CD4-positive, alpha-beta T cell treated with Interleukin-1 beta for 1 hour (primary cell): ENCODE results near the gene TRAF4.
A peak's percentile ranks its signal among the peaks of the same experiment; 100 is the strongest.
"Not testable (repeated sequence)": the region's sequence is repeated elsewhere in the genome, so short reads cannot be mapped to it uniquely, and the experiment has no call there.

Experiments used
- DNase-seq, 2 donors: peaks; one replicate each; pipeline ENCODE4 v3.0.0-alpha.2; 2020 to 2022

TRAF4 gene

DNA sequence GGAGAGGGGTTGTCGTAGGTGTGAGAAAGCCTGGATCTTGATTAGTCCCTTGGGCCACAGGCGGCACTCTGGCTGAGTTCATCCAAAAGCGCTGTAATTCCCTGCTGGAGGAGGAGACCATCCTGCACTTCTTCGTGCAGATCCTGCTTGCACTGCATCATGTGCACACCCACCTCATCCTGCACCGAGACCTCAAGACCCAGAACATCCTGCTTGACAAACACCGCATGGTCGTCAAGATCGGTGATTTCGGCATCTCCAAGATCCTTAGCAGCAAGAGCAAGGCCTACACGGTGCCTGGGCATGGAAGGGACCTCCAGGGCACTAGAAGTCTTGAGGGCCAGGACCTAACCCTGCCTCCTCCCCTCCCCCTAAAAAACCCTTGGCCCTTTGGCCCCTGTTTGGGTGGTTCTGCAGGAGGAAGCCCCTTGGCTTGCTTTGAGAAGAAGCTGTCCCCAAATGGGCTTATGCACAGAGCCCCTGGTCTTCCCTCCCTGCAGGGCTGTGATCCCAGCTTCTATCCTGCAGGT, 9.0 kb upstream of the TRAF4 start:
- DNase-seq: no peak

- DNase-seq: no peak
Measured at GRCh38 chr17:28735242-28735722, 8.5 kb upstream of the TRAF4 start.

DNA sequence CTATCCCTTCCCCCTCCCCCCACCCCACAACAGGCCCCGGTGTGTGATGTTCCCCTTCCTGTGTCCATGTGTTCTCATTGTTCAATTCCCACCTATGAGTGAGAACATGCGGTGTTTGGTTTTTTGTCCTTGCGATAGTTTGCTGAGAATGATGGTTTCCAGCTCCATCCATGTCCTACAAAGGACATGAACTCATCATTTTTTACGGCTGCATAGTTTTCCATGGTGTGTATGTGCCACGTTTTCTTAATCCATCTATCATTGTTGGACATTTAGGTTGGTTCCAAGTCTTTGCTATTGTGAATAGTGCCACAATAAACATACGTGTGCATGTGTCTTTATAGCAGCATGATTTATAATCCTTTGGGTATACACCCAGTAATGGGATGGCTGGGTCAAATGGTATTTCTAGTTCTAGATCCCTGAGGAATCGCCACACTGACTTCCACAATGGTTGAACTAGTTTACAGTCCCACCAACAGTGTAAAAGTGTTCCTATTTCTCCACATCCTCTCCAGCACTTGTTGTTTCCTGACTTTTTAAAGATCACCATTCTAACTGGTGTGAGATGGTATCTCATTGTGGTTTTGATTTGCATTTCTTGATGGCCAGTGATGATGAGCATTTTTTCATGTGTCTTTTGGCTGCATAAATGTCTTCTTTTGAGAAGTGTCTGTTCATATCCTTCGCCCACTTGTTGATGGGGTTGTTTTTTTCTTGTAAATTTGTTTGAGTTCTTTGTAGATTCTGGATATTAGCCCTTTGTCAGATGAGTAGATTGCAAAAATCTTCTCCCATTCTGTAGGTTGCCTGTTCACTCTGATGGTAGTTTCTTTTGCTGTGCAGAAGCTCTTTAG, 7.7 kb upstream of the TRAF4 start:
- DNase-seq: not testable (repeated sequence)

DNA sequence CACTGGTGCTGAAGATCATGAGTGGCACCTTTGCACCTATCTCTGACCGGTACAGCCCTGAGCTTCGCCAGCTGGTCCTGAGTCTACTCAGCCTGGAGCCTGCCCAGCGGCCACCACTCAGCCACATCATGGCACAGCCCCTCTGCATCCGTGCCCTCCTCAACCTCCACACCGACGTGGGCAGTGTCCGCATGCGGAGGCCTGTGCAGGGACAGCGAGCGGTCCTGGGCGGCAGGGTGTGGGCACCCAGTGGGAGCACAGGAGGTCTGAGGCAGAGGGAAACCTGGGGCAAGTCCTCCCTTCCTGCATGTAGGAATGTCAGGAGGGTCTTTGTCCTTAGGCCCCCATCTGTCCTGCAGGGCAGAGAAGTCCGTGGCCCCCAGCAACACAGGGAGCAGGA, 6.5 kb upstream of the TRAF4 start:
- DNase-seq: no peak

- peak in 1 of 2 donors; percentile 85 for DNase-seq
Measured at GRCh38 chr17:28737770-28738679, 5.8 kb upstream of the TRAF4 start.

DNA sequence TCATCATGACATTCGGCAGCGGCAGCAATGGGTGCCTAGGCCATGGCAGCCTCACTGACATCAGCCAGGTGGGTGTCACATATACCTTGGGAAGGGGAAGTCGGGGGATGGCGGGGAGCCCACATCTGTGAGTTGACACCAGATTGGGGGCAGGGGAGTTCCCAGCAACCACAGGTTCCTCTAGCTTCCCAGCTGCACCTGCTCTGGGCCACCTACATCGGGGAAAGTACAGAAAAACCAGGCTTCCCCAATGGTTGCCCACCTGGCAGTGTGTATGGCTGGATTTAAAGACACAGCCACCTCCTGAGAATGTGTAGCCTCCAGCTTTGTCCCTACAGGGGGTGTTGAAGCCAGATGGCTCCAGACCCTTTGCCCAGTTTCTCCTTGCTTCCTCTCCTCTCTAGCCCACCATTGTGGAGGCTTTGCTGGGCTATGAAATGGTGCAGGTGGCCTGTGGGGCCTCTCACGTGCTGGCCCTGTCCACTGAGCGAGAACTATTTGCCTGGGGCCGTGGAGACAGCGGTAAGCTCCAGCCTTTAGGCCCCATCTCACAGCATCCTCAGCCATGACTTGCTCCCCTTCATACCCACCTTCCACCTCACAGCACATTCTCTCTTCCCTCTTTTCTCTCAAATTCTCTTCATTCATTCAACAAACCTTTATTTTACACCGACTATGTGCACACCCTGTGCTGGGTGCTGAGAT, 5.0 kb upstream of the TRAF4 start:
- DNase-seq: peak; percentile 64 to 87

- DNase-seq: no peak
Measured at GRCh38 chr17:28740406-28741357, 3.1 kb upstream of the TRAF4 start.

- DNase-seq: peak in 1 of 2 donors; percentile 63
Measured at GRCh38 chr17:28741358-28742349, 2.2 kb upstream of the TRAF4 start.

- DNase-seq: peak; percentile 77 to 79
Measured at GRCh38 chr17:28744104-28744971, 527 bp downstream of the TRAF4 start.

DNA sequence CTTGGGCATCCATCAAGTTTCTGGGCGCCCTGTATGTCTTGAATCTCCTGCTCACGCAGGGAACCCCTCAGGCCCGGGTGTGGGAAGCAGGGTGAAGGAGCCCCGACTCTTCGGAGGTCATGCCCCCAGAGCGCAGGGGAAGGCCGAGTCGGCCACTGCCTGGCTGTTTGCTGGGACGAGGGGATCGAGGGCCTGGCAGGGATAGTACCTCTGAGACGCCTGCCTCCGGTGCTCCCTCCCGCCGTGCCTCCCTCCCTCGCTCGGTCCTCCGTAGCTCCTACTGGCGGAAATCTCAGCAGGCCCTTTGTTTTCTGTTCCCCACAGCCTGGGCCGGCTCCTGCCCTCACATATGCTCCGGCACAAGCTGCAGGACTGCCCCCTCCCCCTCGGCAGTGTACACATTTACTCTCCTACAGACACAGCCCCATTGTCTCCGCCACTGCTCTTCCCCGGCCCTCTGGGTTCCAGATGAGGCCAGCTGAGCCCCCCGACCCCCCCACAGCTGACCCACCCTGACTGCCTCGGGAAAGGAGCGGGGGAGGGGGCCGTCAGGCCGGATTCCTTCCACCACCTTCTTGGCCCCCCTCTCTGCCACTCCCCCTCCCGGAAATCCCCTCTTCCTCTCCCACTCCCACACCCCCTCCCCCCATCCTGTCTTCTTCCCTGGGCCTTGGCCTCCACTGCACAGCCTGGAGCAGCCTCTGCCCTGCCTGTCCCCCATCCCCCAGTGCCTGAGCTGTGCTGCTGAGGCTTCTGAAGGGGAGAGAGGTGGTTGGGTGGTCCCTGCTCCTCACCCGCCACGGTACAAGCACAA, 1.4 kb downstream of the TRAF4 start:
- DNase-seq: peak; percentile 36 to 43

DNA sequence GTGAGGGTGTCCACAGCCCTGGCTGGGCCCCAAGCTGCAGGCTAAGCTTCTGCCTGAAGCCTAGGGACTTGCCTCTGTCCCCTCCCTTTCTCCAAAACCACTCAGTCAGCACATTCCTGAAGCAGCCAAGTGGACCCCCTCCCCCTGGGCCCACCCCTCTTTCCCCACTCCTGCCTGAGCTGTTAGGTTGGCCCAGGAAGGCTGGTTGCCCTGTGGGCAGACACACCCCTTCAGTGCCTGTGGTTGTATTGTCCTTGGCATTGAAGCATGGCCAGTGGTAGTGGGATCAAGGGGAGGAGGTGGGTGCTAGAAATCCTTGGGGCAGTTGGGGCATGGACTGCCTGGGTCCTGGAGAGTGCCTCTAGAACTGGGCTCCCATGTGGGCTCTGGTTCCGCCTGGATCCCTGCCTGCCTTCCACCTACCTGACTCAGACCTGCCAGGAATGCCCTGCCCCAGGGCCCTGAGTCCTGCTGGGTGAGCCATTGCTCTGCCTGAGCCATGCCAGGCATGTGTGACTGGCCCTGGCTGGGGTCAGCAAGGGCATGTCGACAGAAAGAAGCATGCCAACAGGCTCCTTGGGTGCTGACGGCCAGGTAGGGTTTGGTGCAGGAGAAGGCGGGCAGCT, 2.1 kb downstream of the TRAF4 start:
- no peak for DNase-seq

- no peak for DNase-seq
Measured at GRCh38 chr17:28746611-28747050, 2.8 kb downstream of the TRAF4 start.

DNA sequence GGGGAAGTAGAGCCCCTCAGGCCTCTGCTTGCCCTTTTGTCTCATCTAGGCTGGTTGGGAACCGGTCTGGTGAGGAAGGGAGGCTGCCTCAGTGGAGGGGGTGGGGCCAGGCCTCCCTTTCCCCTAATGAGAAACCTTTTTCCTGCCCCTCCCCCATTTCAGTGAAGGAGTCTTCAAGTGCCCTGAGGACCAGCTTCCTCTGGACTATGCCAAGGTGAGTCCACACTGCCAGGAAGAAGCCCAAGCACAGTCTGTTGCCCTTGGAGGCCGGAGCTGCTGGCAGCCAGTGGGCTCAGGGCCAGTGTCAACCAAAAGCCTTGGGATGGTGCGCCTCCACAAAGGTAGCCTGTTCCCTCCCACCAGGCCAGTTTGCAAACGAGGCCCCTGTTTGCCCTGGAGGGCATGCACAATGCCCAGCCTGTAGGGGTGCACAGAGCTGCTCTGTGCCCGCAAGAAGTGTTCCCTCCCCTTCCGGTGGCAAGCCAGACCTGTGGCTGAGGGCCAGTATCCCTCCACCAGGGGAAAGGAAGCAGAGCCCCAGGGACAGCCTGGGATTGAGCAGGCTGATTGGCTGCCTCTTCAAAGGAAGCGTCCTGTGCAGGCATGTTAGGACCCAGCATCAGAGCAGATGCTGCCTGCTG, 3.4 kb downstream of the TRAF4 start:
- no peak for DNase-seq

DNA sequence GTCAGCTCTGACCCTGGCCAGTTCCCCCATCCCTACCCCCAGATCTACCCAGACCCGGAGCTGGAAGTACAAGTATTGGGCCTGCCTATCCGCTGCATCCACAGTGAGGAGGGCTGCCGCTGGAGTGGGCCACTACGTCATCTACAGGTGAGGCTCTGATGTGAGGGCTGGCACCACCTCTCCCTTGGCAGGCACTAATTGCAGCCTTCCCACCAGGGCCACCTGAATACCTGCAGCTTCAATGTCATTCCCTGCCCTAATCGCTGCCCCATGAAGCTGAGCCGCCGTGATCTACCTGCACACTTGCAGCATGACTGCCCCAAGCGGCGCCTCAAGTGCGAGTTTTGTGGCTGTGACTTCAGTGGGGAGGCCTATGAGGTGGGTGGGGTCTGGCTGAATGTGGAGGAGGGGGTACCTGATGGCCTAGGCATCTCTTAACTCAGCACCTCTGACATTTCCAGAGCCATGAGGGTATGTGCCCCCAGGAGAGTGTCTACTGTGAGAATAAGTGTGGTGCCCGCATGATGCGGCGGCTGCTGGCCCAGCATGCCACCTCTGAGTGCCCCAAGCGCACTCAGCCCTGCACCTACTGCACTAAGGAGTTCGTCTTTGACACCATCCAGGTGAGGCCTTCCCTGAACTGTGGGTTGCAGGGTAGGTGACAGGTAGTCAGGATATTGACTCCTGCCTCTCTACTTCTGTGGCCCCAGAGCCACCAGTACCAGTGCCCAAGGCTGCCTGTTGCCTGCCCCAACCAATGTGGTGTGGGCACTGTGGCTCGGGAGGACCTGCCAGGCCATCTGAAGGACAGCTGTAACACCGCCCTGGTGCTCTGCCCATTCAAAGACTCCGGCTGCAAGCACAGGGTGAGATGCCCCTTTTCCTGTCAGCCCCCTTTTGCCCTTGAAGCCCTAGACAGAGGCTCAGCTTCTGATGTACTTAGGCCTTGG, 4.3 kb downstream of the TRAF4 start:
- DNase-seq: no peak

GRCh38 chr17:28748852-28749515, 5.2 kb downstream of the TRAF4 start:
- DNase-seq: no peak
